Adrenal gland (tissue), 5 donors: ENCODE measurements around the gene NSG2.
"Not testable (repeated sequence)": the region's sequence is repeated elsewhere in the genome, so short reads cannot be mapped to it uniquely, and the experiment has no call there.

ENCODE experiments used
- POLR2A ChIP-seq, 2 donors: fragments of 450-650 bp; IDR thresholded peaks; one replicate each; pipeline ENCODE4 v1.6.1; 2017; ENCODE audit warnings: antibody characterized with exemption in 2 of 2, mild to moderate bottlenecking in 2 of 2, moderate library complexity in 1 of 2
- TF ChIP-seq, protein P1 (sequence below), 6 experiments: fragments of 450-650 bp in 4 of 6; fragments of 200-600 bp in 2 of 6; sonication (generic) in 1 of 6; IDR thresholded peaks; 1 replicate in 5 of 6; 2 replicates in 1 of 6; pipeline versions ENCODE4 v1.5.1 to v1.8.0; 2016 to 2021; ENCODE audit warnings: antibody characterized with exemption in 6 of 6, mild to moderate bottlenecking in 2 of 6, moderate library complexity in 1 of 6
- donor health status: DM: no; HTN: no; CAD: no.

DNA sequence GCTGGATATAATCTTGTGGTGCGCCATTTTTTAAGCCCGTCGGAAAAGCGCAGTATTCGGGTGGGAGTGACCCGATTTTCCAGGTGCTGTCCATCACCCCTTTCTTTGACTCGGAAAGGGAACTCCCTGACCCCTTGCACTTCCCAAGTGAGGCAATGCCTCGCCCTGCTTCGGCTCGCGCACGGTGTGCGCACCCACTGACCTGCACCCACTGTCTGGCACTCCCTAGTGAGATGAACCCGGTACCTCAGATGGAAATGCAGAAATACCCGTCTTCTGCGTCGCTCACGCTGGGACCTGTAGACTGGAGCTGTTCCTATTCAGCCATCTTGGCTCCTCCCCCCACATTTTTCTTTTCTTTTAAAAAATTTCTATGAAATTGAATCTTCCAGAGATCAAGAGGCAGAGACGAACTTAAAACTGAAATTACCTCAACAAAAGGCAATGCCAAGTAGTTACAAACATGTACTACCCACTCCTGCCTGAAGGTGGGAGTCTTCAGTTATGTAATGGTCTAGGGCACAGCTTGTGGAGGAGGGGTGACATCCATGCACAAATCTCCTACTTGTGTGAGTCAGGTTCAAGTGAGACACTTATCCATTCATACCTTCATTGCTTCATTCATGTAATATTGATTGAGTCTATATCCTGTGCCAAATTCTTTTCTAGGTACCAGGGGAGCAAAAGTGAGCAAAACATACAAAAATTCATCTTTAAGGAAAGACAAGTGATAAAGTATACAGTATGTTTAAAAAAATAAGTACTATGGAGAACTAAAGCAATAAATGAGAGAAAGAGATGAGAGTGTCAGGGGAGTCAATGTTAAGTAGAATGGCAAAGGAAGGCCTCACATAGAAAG is 25.2 kb upstream of the NSG2 start:
- TF ChIP-seq, protein P1, sequence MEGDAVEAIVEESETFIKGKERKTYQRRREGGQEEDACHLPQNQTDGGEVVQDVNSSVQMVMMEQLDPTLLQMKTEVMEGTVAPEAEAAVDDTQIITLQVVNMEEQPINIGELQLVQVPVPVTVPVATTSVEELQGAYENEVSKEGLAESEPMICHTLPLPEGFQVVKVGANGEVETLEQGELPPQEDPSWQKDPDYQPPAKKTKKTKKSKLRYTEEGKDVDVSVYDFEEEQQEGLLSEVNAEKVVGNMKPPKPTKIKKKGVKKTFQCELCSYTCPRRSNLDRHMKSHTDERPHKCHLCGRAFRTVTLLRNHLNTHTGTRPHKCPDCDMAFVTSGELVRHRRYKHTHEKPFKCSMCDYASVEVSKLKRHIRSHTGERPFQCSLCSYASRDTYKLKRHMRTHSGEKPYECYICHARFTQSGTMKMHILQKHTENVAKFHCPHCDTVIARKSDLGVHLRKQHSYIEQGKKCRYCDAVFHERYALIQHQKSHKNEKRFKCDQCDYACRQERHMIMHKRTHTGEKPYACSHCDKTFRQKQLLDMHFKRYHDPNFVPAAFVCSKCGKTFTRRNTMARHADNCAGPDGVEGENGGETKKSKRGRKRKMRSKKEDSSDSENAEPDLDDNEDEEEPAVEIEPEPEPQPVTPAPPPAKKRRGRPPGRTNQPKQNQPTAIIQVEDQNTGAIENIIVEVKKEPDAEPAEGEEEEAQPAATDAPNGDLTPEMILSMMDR (IDR thresholded peaks at IDR 0.05), result peak in 4 of 6 experiments; percentile 6 to 48 (median 39)
- TF ChIP-seq POLR2A (IDR thresholded peaks at IDR 0.05), result not testable (repeated sequence)
